Left ventricle myocardium inferior (tissue), 1 donor: ENCODE results near the gene SLC12A7. TPM values are rescaled to one million over a fixed set of nuclear protein-coding genes. Genes with fewer than 3 reads are reported as not detected.

ENCODE experiments used
- DNase-seq: peaks from one replicate; pipeline ENCODE4 v3.0.0-alpha.2; 2020
- H3K27ac ChIP-seq: fragments of 200-600 bp; replicated peaks from 2 replicates; pipeline ENCODE4 v1.8.0; 2021
- H3K27me3 ChIP-seq: fragments of 200-600 bp; 2 replicates; pipeline ENCODE4 v1.8.0; 2021; ENCODE audit warnings: low read depth
- H3K36me3 ChIP-seq: fragments of 200-600 bp; 2 replicates; pipeline ENCODE4 v1.8.0; 2021
- H3K4me1 ChIP-seq: fragments of 200-600 bp; 2 replicates; pipeline ENCODE4 v1.8.0; 2021
- H3K4me3 ChIP-seq: fragments of 200-600 bp; 2 replicates; pipeline ENCODE4 v1.8.0; 2021; ENCODE audit warnings: mild to moderate bottlenecking, moderate library complexity
- H3K9me3 ChIP-seq: fragments of 200-600 bp; replicated peaks from 2 replicates; pipeline ENCODE4 v1.8.0; 2021
- intact Hi-C: fragments of 100-400 bp; cut with micrococcal nuclease; formaldehyde crosslinking; loops from one replicate; pipeline ENCODE4 v1.11.0; 2022
- total RNA-seq: library from RNA; stranded (reverse); fragmentation: NEBNext Ultra II Directional; extraction: Animal tissue kit (Norgen Biotek cat#: 25700); gene quantifications from one replicate; pipeline ENCODE4 v1.2.1, GENCODE V29; 2021
- TF ChIP-seq, protein P1 (sequence below): fragments of 200-600 bp; IDR thresholded peaks from 2 replicates; pipeline ENCODE4 v1.8.0; 2021; ENCODE audit warnings: antibody characterized with exemption, mild to moderate bottlenecking, borderline replicate concordance
- donor health status: DM: no; HTN: yes; CAD: no; lungs with severe emphysema.

The SLC12A7 gene
- total RNA-seq, 1 donor from 2014 or later, result 140 TPM

GRCh38 chr5:1143670-1143951, 31.7 kb upstream of the SLC12A7 start:
- H3K36me3 ChIP-seq, result no peaks in the 10 kb centered on the region
- H3K27me3 ChIP-seq, result no peaks in the 10 kb centered on the region
- H3K4me3 ChIP-seq, result no peak overlapping the region
- H3K27ac ChIP-seq, result no peak overlapping the region
- DNase-seq, result no peak
- no peaks in the 10 kb centered on the region for H3K9me3 ChIP-seq
- intact Hi-C loops, result no loop called here
- TF ChIP-seq, protein P1, sequence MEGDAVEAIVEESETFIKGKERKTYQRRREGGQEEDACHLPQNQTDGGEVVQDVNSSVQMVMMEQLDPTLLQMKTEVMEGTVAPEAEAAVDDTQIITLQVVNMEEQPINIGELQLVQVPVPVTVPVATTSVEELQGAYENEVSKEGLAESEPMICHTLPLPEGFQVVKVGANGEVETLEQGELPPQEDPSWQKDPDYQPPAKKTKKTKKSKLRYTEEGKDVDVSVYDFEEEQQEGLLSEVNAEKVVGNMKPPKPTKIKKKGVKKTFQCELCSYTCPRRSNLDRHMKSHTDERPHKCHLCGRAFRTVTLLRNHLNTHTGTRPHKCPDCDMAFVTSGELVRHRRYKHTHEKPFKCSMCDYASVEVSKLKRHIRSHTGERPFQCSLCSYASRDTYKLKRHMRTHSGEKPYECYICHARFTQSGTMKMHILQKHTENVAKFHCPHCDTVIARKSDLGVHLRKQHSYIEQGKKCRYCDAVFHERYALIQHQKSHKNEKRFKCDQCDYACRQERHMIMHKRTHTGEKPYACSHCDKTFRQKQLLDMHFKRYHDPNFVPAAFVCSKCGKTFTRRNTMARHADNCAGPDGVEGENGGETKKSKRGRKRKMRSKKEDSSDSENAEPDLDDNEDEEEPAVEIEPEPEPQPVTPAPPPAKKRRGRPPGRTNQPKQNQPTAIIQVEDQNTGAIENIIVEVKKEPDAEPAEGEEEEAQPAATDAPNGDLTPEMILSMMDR, result no peak
- H3K4me1 ChIP-seq, result peaks cover 41% of the 10 kb centered on the region

DNA sequence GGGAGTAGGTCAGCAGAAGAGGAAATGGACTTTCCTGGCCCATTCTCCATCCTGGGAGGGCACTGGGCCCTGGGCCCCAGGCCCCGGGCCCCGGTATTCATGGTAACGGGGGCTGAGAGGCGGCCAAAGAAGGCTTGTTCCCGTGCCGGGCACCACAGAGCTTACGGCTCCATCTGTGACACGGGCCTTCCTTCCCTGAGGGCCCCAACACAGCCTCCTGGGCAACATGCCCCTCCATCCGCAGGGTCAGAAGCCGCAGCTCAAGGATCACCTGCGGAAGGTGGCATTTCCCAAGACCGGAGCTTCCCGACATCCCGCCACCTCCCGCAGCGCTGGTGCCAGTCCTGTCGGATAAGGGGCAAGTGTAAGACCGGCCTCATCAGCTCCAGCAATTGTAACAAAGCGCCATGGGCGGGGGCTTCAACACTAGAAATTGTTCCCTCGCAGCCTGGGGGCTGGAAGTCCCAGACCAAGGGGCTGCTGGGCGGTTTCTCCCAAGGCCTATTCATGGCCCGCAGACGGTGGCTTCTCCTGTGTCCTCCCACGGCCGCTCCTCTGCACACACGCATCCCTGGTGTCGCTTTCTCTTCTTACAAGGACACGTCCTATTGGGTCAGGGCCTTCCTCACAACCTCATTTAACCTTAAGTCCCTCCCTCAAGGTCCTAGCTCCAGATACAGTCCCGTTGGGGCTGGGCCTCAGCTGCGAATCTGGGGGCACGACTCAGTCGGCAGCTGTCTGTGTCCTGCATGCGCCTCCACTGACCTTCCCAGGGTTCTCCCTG, 31.2 kb upstream of the SLC12A7 start:
- Histone ChIP-seq H3K36me3 (no peaks in the 10 kb centered on the region), H3K4me3 (no peak overlapping the region), H3K4me1 (peaks cover 41% of the 10 kb centered on the region), H3K9me3 (no peaks in the 10 kb centered on the region), H3K27me3 (no peaks in the 10 kb centered on the region), H3K27ac (no peak overlapping the region)
- TF ChIP-seq, protein P1, result no peak
- intact Hi-C loops, result no loop called here
- no peak for DNase-seq

DNA sequence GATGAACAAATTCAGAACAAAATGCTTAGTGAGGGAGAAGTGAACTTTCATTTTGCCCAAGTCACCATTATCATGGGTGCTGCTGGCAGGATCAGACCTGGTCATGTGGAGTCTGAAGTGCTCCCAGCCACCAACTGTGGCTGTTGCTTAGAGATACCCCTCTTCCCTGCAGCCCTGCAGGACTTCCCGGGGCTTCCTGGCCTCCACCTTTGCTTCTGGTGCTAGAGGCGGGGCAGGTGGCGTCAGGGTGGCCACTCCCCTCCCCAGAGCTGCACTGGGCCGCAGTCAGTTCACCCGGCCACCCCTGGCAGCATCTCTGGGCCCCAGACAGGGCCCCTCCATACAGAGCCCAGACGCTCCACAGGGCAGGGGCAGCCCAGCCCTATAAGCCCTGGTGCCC, 30.0 kb upstream of the SLC12A7 start:
- no peaks in the 10 kb centered on the region for H3K9me3 ChIP-seq
- DNase-seq, result no peak
- H3K36me3 ChIP-seq, result no peaks in the 10 kb centered on the region
- H3K27ac ChIP-seq, result no peak overlapping the region
- H3K4me3 ChIP-seq, result no peak overlapping the region
- TF ChIP-seq, protein P1, result no peak
- H3K4me1 ChIP-seq, result peaks cover 41% of the 10 kb centered on the region
- no peaks in the 10 kb centered on the region for H3K27me3 ChIP-seq
- intact Hi-C loops, result no loop called here

- intact Hi-C loops, result no loop called here
- Histone ChIP-seq H3K9me3 (no peaks in the 10 kb centered on the region), H3K4me3 (no peak overlapping the region), H3K36me3 (no peaks in the 10 kb centered on the region), H3K27me3 (no peaks in the 10 kb centered on the region), H3K27ac (no peak overlapping the region), H3K4me1 (peaks cover 38% of the 10 kb centered on the region)
- TF ChIP-seq, protein P1, result no peak
- no peak for DNase-seq
Measured at GRCh38 chr5:1140818-1141189, 28.9 kb upstream of the SLC12A7 start.

DNA sequence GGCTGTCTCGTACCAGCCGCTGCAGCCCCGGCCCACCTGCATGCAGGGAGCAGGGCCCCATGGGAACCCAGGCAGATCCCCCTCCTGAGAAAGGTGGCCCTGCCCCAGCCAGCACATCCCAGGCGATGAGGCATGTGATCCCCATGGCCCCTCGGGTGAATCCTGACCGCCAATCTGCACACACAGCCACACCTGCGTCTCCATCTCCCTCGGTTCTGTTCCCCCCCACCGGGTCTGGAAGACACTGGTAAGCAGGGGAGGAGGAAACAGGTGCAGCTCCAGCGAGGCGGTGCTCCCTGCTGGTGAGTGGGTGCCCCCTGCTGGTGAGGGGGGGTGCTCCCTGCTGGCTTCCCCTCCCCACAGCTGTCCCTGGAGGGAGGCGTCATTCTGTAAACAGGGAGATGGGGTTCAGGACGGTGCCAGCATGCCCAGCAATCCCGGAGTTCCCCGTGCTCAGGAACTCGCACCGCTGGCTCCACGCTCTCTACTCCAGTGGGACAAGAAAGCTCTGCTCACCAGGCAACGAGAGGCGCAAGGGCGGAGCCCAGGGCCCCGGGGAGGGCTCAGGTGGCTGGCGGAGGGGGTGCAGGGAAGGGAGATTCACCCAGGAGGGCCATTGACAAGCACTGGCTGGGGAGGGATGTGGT, 28.4 kb upstream of the SLC12A7 start:
- no peak overlapping the region for H3K4me3 ChIP-seq
- H3K9me3 ChIP-seq, result no peaks in the 10 kb centered on the region
- TF ChIP-seq, protein P1, result peak; percentile 95
- peak; percentile 85 for DNase-seq
- H3K4me1 ChIP-seq, result peaks cover 38% of the 10 kb centered on the region
- intact Hi-C loops, result no loop called here
- H3K27ac ChIP-seq, result no peak overlapping the region
- no peaks in the 10 kb centered on the region for H3K36me3 ChIP-seq
- no peaks in the 10 kb centered on the region for H3K27me3 ChIP-seq
